Measurements from ENCODE around the gene IGIP. TPM values are rescaled to one million over a fixed set of nuclear protein-coding genes. Genes with fewer than 3 reads are reported as not detected.

Gene IGIP
- total RNA-seq, 1 experiment from 2014 or later: 4.7 TPM

- H3K36me3 ChIP-seq: no peaks in the 10 kb centered on the region
- H3K4me3 ChIP-seq: peak overlapping the region; percentile 71
- peak; percentile 97 to 98 for DNase-seq (ENCODE audit: low read depth in 1 of 2, low spot score in 2 of 2)
- H3K4me1 ChIP-seq (replicated peaks): peaks cover 18% of the 10 kb centered on the region
- H3K27me3 ChIP-seq (replicated peaks): peaks cover 16% of the 10 kb centered on the region
- peak overlapping the region; percentile 52 for H3K27ac ChIP-seq
- H3K9me3 ChIP-seq (replicated peaks): no peaks in the 10 kb centered on the region
These were observed 18.2 kb upstream of the IGIP start for GRCh38 chr5:140107312-140108092.

GRCh38 chr5:140108093-140109017 is 17.4 kb upstream of the IGIP start:
- Histone ChIP-seq H3K27ac (no peak overlapping the region), H3K4me1 (replicated peaks) (peaks cover 26% of the 10 kb centered on the region), H3K36me3 (no peaks in the 10 kb centered on the region), H3K9me3 (replicated peaks) (no peaks in the 10 kb centered on the region), H3K4me3 (peak overlapping the region; percentile 71), H3K27me3 (replicated peaks) (peaks cover 14% of the 10 kb centered on the region)
- peak in 1 of 2 experiments; percentile 42 for DNase-seq (ENCODE audit: low read depth in 1 of 2, low spot score in 2 of 2)

GRCh38 chr5:140109018-140109758 is 16.5 kb upstream of the IGIP start:
- no peak for DNase-seq (ENCODE audit: low read depth in 1 of 2, low spot score in 2 of 2)
- no peaks in the 10 kb centered on the region; the same call in 1 of the 2 replicates for H3K36me3 ChIP-seq
- H3K9me3 ChIP-seq (replicated peaks): no peaks in the 10 kb centered on the region
- peaks cover 10% of the 10 kb centered on the region for H3K27me3 ChIP-seq (replicated peaks)
- no peak overlapping the region for H3K27ac ChIP-seq
- H3K4me1 ChIP-seq (replicated peaks): peaks cover 28% of the 10 kb centered on the region
- H3K4me3 ChIP-seq: peak overlapping the region; percentile 71

GRCh38 chr5:140109759-140110645 is 15.7 kb upstream of the IGIP start:
- Histone ChIP-seq H3K36me3 (peaks cover 8% of the 10 kb centered on the region), H3K9me3 (replicated peaks) (no peaks in the 10 kb centered on the region), H3K27me3 (replicated peaks) (peaks cover 3% of the 10 kb centered on the region), H3K27ac (no peak overlapping the region), H3K4me3 (no peak overlapping the region), H3K4me1 (replicated peaks) (peaks cover 32% of the 10 kb centered on the region)
- DNase-seq (ENCODE audit: low read depth in 1 of 2, low spot score in 2 of 2): no peak

GRCh38 chr5:140110646-140110957 is 15.1 kb upstream of the IGIP start:
- H3K27ac ChIP-seq: no peak overlapping the region

GRCh38 chr5:140111011-140111858 is 14.5 kb upstream of the IGIP start:
- H3K4me3 ChIP-seq: no peak overlapping the region
- no peak for DNase-seq (ENCODE audit: low read depth in 1 of 2, low spot score in 2 of 2)
- peaks cover 42% of the 10 kb centered on the region for H3K4me1 ChIP-seq (replicated peaks)
- H3K27me3 ChIP-seq (replicated peaks): no peaks in the 10 kb centered on the region
- H3K27ac ChIP-seq: no peak overlapping the region
- no peaks in the 10 kb centered on the region for H3K9me3 ChIP-seq (replicated peaks)
- peaks cover 20% of the 10 kb centered on the region for H3K36me3 ChIP-seq

More at GRCh38 chr5:140110646-140110957, 15.1 kb upstream of the IGIP start:
- peaks cover 14% of the 10 kb centered on the region for H3K36me3 ChIP-seq
- peaks cover 38% of the 10 kb centered on the region for H3K4me1 ChIP-seq (replicated peaks)
- no peak for DNase-seq (ENCODE audit: low read depth in 1 of 2, low spot score in 2 of 2)
- H3K27me3 ChIP-seq (replicated peaks): no peaks in the 10 kb centered on the region
- no peak overlapping the region for H3K4me3 ChIP-seq
- H3K9me3 ChIP-seq (replicated peaks): no peaks in the 10 kb centered on the region

- Histone ChIP-seq H3K27me3 (replicated peaks) (no peaks in the 10 kb centered on the region), H3K4me3 (no peak overlapping the region), H3K4me1 (replicated peaks) (peaks cover 42% of the 10 kb centered on the region), H3K27ac (no peak overlapping the region), H3K36me3 (peaks cover 22% of the 10 kb centered on the region), H3K9me3 (replicated peaks) (no peaks in the 10 kb centered on the region)
- no peak for DNase-seq (ENCODE audit: low read depth in 1 of 2, low spot score in 2 of 2)
These were observed 13.7 kb upstream of the IGIP start for GRCh38 chr5:140111859-140112551.

GRCh38 chr5:140112685-140113179 is 13.0 kb upstream of the IGIP start:
- Histone ChIP-seq H3K27ac (0 out of 2 replicates have a peak overlapping the region, but pooled peaks have one; percentile 2), H3K36me3 (peaks cover 22% of the 10 kb centered on the region), H3K4me1 (replicated peaks) (peaks cover 39% of the 10 kb centered on the region), H3K27me3 (replicated peaks) (no peaks in the 10 kb centered on the region), H3K9me3 (replicated peaks) (no peaks in the 10 kb centered on the region), H3K4me3 (peak overlapping the region; percentile 68)
- peak in 1 of 2 experiments; percentile 36 for DNase-seq (ENCODE audit: low read depth in 1 of 2, low spot score in 2 of 2)

GRCh38 chr5:140113180-140113698 is 12.5 kb upstream of the IGIP start:
- Histone ChIP-seq H3K9me3 (replicated peaks) (no peaks in the 10 kb centered on the region), H3K27me3 (replicated peaks) (no peaks in the 10 kb centered on the region), H3K4me1 (replicated peaks) (peaks cover 39% of the 10 kb centered on the region), H3K4me3 (peak overlapping the region; percentile 68), H3K36me3 (peaks cover 22% of the 10 kb centered on the region), H3K27ac (peak overlapping the region; percentile 36)
- peak in 1 of 2 experiments; percentile 55 for DNase-seq (ENCODE audit: low read depth in 1 of 2, low spot score in 2 of 2)

- Histone ChIP-seq H3K4me1 (replicated peaks) (peaks cover 37% of the 10 kb centered on the region), H3K27me3 (replicated peaks) (no peaks in the 10 kb centered on the region), H3K9me3 (replicated peaks) (no peaks in the 10 kb centered on the region), H3K27ac (peak within 1 kb of the TSS; percentile 36), H3K4me3 (peak within 1 kb of the TSS; percentile 68), H3K36me3 (peaks cover 22% of the 10 kb centered on the region)
- DNase-seq (ENCODE audit: low read depth in 1 of 2, low spot score in 2 of 2): peak; percentile 88 to 99
These were observed 12.0 kb upstream of the IGIP start, which contains the start of gene PURA for GRCh38 chr5:140113699-140114263. PURA (plus strand) TSS chr5:140114109; CDS start chr5:140114182, 73 bp downstream.
